NT2/D1 (cell line): Measurements from ENCODE around the gene MNAT1.

Source experiments
- DNase-seq: peaks from one replicate; pipeline ENCODE4 v3.0.0-alpha.2; 2011; ENCODE audit warnings: low read depth, low spot score
- H3K27me3 ChIP-seq: 2 replicates; pipeline ENCODE4 v1.6.0; 2011; ENCODE audit warnings: mild to moderate bottlenecking; ENCODE audit not compliant: insufficient read length, insufficient read depth
- H3K36me3 ChIP-seq: 2 replicates; pipeline ENCODE4 v1.6.1; 2011; ENCODE audit warnings: mild to moderate bottlenecking, low read length, mixed read lengths; ENCODE audit not compliant: insufficient read depth, insufficient read length
- H3K4me1 ChIP-seq: 2 replicates; pipeline ENCODE4 v1.5.1; 2011; ENCODE audit not compliant: insufficient read depth, insufficient read length
- H3K4me3 ChIP-seq: 2 replicates; pipeline ENCODE4 v1.5.1; 2011; ENCODE audit warnings: low read depth; ENCODE audit not compliant: insufficient read length
- H3K9ac ChIP-seq: 2 replicates; pipeline ENCODE4 v1.6.0; 2011; ENCODE audit warnings: low read depth; ENCODE audit not compliant: insufficient read length
- H3K9me3 ChIP-seq: 2 replicates; pipeline ENCODE4 v1.5.1; 2011; ENCODE audit warnings: mild to moderate bottlenecking, low read length; ENCODE audit not compliant: insufficient read depth
- SUZ12 ChIP-seq: IDR thresholded peaks from 2 replicates; pipeline ENCODE4 v1.6.1; 2011; ENCODE audit not compliant: insufficient read length, insufficient read depth; ENCODE audit errors: extremely low read depth
- YY1 ChIP-seq: IDR thresholded peaks from 2 replicates; pipeline ENCODE4 v1.6.1; 2011; ENCODE audit not compliant: insufficient read length, insufficient read depth
- ZNF274 ChIP-seq: IDR thresholded peaks from 2 replicates; pipeline ENCODE4 v1.6.1; 2011; ENCODE audit warnings: mild to moderate bottlenecking, low read depth, low read length

The MNAT1 gene

GRCh38 chr14:60734465-60735242 lies at the start of gene MNAT1:
Gene MNAT1, plus strand, starts transcription at chr14:60734761. Its CDS starts 102 bp downstream, at chr14:60734863.
- TF ChIP-seq SUZ12 (no peak), YY1 (no peak), ZNF274 (no peak)
- Histone ChIP-seq H3K9me3 (no peaks in the 10 kb centered on the region), H3K4me1 (no peaks in the 10 kb centered on the region), H3K36me3 (no peaks in the 10 kb centered on the region), H3K4me3 (peak within 1 kb of the TSS; percentile 81), H3K9ac (peak within 1 kb of the TSS; percentile 92), H3K27me3 (no peaks in the 10 kb centered on the region)
- DNase-seq = no peak

DNA sequence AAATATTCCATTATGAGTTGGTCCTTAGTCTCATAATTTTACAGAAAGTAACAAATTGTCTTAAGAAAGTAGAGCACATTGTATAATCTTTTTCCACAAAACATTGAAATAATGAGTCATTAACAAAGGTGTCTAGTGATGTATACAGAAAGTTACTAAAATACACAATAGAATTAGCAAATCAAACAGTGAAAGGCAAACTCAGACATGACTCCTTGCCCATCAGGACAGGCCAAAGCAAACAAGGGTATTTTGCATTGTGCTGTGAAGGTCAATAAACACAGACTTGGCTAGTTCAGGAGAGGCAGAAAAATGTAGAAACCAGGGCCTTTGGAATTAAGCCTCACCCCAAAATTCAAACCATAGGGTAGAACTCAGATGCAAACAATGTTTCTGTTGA lies 47.7 kb upstream of the MNAT1 start:
- H3K9me3 ChIP-seq = no peaks in the 10 kb centered on the region
- H3K4me1 ChIP-seq = no peaks in the 10 kb centered on the region
- TF ChIP-seq ZNF274 (no peak), SUZ12 (no peak), YY1 (no peak)
- no peaks in the 10 kb centered on the region for H3K27me3 ChIP-seq
- no peak overlapping the region for H3K9ac ChIP-seq
- H3K4me3 ChIP-seq = no peak overlapping the region
- no peaks in the 10 kb centered on the region for H3K36me3 ChIP-seq
- no peak for DNase-seq

GRCh38 chr14:60691383-60692113 lies 43.0 kb upstream of the MNAT1 start:
- no peaks in the 10 kb centered on the region for H3K4me1 ChIP-seq
- H3K9ac ChIP-seq = no peak overlapping the region
- no peaks in the 10 kb centered on the region for H3K9me3 ChIP-seq
- H3K36me3 ChIP-seq = no peaks in the 10 kb centered on the region
- H3K27me3 ChIP-seq = no peaks in the 10 kb centered on the region
- no peak overlapping the region for H3K4me3 ChIP-seq
- DNase-seq = no peak
- no peak for TF ChIP-seq SUZ12
- TF ChIP-seq ZNF274 = no peak
- TF ChIP-seq YY1 = no peak

- H3K4me1 ChIP-seq = no peaks in the 10 kb centered on the region
- H3K27me3 ChIP-seq = no peaks in the 10 kb centered on the region
- no peak for DNase-seq
- H3K9me3 ChIP-seq = peaks cover 7% of the 10 kb centered on the region; the same call in 1 of the 2 replicates
- H3K4me3 ChIP-seq = no peak overlapping the region
- no peaks in the 10 kb centered on the region for H3K36me3 ChIP-seq
- no peak overlapping the region for H3K9ac ChIP-seq
- no peak for TF ChIP-seq ZNF274
- TF ChIP-seq SUZ12 = no peak
- no peak for TF ChIP-seq YY1
These were observed 39.2 kb upstream of the MNAT1 start for GRCh38 chr14:60695327-60695726.

GRCh38 chr14:60700598-60700997 lies 34.0 kb upstream of the MNAT1 start:
- no peaks in the 10 kb centered on the region for H3K4me1 ChIP-seq
- H3K36me3 ChIP-seq = no peaks in the 10 kb centered on the region
- TF ChIP-seq YY1 (no peak), ZNF274 (no peak), SUZ12 (no peak)
- DNase-seq = no peak
- peaks cover 13% of the 10 kb centered on the region; the same call in 1 of the 2 replicates for H3K9me3 ChIP-seq
- no peak overlapping the region for H3K4me3 ChIP-seq
- H3K9ac ChIP-seq = no peak overlapping the region
- no peaks in the 10 kb centered on the region for H3K27me3 ChIP-seq

DNA sequence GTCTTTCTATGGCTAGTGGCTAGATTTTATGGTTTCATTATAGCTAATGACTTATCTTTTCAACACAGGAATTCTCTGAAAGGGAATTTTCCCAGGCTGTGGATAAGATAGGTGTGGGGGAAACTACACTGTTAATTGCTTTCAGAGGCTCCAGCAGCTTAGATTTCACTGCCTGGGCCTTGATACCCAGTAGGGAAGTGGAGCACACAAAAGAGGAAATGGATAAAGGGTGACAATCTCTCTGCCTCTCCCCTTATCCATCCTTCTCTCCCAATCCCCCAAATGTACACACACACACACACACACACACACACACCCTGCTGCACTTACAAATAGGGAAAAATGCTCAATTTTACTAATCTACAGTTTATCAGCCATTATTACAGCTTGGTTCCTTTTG lies 29.5 kb upstream of the MNAT1 start:
- no peak overlapping the region for H3K9ac ChIP-seq
- H3K9me3 ChIP-seq = peaks cover 8% of the 10 kb centered on the region; the same call in 1 of the 2 replicates
- no peaks in the 10 kb centered on the region for H3K27me3 ChIP-seq
- no peak for TF ChIP-seq SUZ12
- no peak for TF ChIP-seq YY1
- no peak for TF ChIP-seq ZNF274
- H3K4me1 ChIP-seq = no peaks in the 10 kb centered on the region
- no peaks in the 10 kb centered on the region for H3K36me3 ChIP-seq
- H3K4me3 ChIP-seq = no peak overlapping the region
- no peak for DNase-seq

GRCh38 chr14:60707858-60708257 lies 26.7 kb upstream of the MNAT1 start:
- TF ChIP-seq SUZ12 (no peak), YY1 (no peak), ZNF274 (no peak)
- peaks cover 3% of the 10 kb centered on the region for H3K36me3 ChIP-seq
- no peak for DNase-seq

More at GRCh38 chr14:60707858-60708257, 26.7 kb upstream of the MNAT1 start:
- no peaks in the 10 kb centered on the region for H3K4me1 ChIP-seq
- H3K27me3 ChIP-seq = no peaks in the 10 kb centered on the region
- no peak overlapping the region for H3K4me3 ChIP-seq
- no peak overlapping the region for H3K9ac ChIP-seq
- H3K9me3 ChIP-seq = no peaks in the 10 kb centered on the region
